ENCODE measurements around the gene LKAAEAR1.

GRCh38 chr20:64100946-64101688 lies 16.9 kb upstream of the LKAAEAR1 start:
- TF ChIP-seq USF1 (IDR thresholded peaks at IDR 0.05) (no peak), TEAD4 (IDR thresholded peaks at IDR 0.05) (no peak)
